ENCODE results near the gene GPR85.
"Not testable (repeated sequence)": the region's sequence is repeated elsewhere in the genome, so short reads cannot be mapped to it uniquely, and the experiment has no call there.

Gene GPR85

GRCh38 chr7:113086431-113086888, at the start of gene GPR85:
Gene GPR85 (minus strand): TSS chr7:113086827. CDS start chr7:113084721, 2,106 bp downstream.
- DNase-seq, result no peak

- DNase-seq, result no peak
Observed at GRCh38 chr7:113134025-113134424, 47.4 kb upstream of the GPR85 start.

GRCh38 chr7:113131367-113131766, 44.7 kb upstream of the GPR85 start:
- DNase-seq, result no peak

GRCh38 chr7:113128031-113128430, 41.4 kb upstream of the GPR85 start:
- DNase-seq, result no peak

DNA sequence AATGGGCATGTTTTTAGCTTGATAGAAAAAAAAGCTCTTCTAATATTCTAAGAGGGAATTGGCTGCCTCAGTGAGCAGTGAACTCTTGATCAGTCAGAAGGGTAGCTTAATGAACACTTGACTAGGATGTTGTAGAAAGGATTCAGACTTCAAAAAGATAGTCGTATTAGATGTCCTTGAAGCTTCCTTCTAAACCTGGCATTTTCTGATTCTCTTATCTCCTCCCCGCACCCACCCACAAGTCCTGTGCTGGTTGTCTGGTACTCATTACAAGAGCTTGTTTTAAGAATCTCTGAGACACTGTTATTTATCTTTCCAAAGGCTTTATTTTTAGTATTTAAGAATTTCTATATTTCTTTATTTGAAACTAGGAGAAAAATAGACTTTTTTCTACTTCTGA, 39.1 kb upstream of the GPR85 start:
- DNase-seq, result no peak

GRCh38 chr7:113122744-113123143, 36.1 kb upstream of the GPR85 start:
- DNase-seq, result no peak

GRCh38 chr7:113120647-113121046, 34.0 kb upstream of the GPR85 start:
- DNase-seq, result no peak

DNA sequence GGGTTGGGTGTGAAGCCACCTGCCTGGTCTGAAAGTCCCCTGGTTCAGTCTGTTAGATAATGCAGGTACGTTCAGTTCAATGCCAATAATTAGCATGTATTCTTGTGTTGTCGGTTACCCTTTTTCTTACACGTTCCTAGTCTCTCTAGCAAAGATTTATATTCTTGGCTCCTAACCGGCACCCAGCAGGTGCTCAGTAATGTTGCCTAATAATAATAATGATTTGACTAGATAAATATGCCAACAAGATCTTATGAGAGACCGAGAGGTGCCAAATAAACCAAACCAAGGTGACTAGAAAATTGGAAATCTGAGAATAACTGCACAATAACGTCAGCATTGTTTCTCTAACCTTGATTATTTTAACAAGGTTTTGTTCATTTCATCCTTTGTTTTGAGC, 32.8 kb upstream of the GPR85 start:
- DNase-seq, result no peak

- DNase-seq, result peak; percentile 95
Observed at GRCh38 chr7:113118074-113118959, 31.7 kb upstream of the GPR85 start, which contains the start of gene SMIM30. Gene SMIM30 (minus strand): TSS chr7:113118554. CDS start chr7:113117578, 976 bp downstream.

- not testable (repeated sequence) for DNase-seq
Observed at GRCh38 chr7:113117374-113117774, 30.7 kb upstream of the GPR85 start.

DNA sequence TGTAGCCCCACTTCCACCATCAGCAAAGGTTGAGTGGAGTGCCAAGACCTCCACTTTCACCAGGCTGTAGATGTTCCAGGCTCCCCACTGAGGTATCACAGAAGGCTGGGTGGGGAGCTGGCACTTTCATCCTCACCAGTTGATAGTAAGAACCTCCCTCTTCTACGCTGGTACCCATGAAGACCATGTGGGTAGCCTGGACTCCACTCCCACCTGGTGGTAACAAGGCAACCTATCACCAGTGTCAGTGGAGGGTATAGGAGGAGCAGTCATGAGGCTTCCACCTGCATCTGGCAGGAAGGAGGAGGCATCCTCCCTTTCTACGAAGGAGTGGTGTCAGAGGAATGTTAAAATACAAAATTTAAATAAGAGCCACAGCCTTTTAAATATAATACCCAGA, 27.3 kb upstream of the GPR85 start:
- DNase-seq, result peak; percentile 20

DNA sequence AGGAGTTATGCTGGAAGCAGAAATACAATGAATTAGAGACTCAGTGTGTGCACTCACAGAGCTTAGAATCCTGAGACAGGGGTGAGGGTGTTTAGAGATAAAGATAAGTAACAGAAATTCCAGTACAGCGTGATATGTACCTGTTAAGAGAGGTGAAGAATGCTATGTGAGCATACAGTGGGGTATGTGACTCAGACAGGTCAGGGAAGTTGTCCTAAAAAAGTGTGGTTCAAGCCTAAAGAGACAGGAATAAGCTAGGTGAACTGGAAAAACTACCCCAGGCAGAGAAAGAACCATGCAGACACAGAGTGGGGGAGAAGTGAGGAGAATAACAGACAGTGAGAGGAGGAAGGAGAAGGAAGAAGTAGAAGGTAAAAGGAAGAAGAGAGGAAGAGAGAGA, 23.1 kb upstream of the GPR85 start:
- no peak for DNase-seq

- peak; percentile 91 for DNase-seq
Observed at GRCh38 chr7:113100121-113100603, 13.5 kb upstream of the GPR85 start.

- no peak for DNase-seq
Observed at GRCh38 chr7:113099284-113099919, 12.8 kb upstream of the GPR85 start.

GRCh38 chr7:113094517-113095249, 8.1 kb upstream of the GPR85 start:
- no peak for DNase-seq

DNA sequence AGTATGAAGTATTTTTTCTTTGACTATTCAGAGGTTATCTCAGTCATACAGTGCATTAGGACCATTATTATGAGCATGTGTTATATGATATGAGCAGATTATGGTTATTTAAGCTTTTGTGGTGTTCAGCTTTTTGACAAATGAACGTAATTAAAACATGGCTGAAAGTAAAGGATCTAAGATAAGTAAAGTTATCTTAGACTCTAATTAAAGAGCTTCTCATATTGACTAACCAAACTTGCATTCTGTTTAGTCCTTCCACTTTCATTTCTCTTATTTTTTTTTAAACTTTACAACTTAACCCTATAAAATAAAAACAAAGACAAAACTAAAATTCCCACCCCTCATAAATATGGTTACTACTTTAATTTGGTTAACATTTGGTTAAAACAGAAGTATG, 6.9 kb upstream of the GPR85 start:
- DNase-seq, result no peak

DNA sequence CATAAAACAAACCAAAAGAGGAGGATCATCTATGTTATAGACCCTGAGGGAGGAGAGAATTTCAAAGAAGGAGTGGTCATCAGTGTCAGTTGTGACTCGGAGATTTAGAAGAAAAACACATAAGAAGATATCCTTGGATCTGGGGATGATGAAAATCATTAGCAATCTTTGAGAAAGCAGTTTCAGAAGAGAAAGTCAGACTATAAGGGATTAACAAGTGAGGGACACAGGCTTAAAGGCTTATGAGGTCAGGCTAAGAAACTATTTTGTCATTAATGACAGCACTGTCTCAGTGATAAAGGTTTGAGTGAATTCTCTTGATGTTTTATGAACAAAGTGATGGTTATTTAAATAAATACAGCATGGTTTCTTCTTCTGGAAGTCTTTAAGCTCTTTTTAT, 6.1 kb upstream of the GPR85 start:
- DNase-seq, result no peak

DNA sequence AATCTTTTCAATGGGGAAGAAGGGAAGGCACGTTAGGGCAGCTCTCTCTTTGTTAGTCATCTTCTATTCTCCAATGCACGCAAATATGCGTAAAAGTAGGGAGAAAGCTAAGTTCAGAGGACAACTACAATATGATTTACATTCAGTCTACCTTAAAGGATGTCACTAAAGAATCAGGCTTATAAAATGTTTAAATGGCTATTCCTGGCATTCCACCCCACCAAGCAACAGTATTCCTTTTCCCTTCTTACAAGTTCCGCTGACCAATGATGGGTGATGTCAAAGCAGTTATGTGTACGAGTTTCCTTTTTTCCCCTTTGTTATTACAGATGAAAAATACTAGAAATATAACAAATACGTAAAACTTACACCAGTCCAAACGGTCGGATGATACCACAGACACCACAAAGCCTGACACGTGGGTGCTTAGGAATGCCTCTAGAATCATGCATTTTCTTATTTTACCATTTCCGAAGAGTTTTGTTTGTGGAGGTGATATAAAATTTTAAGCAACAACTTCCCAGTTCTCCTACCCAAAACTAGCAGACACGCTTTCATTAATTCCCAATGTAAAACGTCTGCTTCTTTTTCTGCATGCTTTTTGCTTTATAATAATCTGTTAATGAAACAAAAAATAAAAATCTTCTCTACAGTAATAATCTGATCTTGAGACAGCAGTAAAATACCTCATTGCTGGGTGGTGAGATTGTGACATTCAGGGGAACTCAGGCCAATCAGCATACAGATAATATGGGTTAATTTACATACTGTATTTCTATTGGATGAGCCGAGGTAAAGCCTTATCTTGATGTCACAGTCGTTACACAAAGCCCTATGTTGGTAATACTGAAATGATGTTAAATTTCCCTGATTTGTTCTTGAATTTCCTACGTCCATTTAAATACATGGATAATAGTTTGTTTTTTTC, 708 bp upstream of the GPR85 start:
- DNase-seq, result no peak

DNA sequence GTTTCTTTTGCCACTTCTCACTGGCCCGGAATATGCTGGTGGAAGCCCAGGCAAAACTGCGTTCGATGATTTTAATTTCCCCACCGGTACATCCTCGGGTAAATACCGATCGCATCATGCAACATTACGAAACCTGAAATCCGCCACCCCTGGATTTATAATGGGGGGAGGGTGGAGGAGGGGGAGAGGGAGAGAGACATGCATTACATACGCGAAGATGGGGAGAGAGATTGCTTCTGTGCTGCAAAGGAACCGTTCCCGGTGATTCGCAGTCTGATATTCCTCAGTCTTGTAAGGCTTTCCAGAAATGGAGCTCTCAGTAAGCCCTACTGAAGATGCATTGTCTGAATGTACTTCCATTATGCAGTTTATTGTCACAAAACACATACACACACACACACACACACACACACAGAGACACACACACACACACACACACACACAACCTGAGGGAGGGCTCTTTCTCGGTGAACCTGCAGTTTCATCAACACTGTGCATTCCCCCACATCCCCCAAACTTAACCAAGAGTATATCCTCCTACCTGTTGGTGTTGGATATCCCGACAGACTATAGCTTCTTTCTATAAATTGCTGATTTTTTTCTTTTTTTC, 741 bp downstream of the GPR85 start:
- no peak for DNase-seq

DNA sequence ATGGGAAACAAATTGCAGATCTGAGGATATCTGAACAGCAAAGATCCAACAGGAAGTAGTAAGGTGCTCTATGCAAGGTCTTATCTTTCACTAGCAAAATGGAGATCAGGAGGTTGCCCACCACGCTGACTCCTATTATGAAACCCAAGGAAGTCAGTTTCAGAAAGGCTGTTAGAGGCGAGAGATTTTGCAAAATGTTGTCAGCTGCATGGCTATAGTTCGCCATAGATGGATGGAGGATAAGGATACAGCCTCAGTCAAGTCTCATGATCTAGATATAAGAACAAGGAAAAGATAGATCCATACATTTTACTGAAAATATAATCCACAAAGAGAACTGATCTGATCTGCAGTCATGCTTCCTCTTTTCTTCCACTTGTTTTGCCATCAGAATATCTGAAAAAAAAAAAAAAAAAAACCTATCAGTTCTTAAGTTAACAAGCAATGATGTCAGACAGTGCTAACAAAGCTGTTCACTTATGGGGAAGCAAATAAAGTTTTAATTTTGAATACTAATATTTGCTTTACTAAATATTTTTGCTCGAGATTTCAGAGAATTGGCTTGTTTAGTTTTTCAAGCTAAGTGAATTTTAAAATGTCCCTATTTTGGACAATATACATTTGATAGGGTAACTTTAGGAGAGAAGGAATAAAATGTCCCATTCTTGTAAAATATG, 2.0 kb downstream of the GPR85 start:
- no peak for DNase-seq

All from RPMI8226 (cell line).